H7 (cell line): Measurements from ENCODE around the gene TNRC6B. TPM values are rescaled to one million over a fixed set of nuclear protein-coding genes. Genes with fewer than 3 reads are reported as not detected.
"Not testable (repeated sequence)": the region's sequence is repeated elsewhere in the genome, so short reads cannot be mapped to it uniquely, and the experiment has no call there.

Experiments
- DNase-seq: peaks from one replicate; pipeline ENCODE4 v3.0.0; 2012
- H3K27me3 ChIP-seq: 2 replicates; pipeline ENCODE4 v1.6.0; 2011; ENCODE audit warnings: mild to moderate bottlenecking, low read length; ENCODE audit not compliant: control insufficient read depth, insufficient read depth
- H3K36me3 ChIP-seq: replicated peaks from 2 replicates; pipeline ENCODE4 v1.5.1; 2011; ENCODE audit warnings: low read length; ENCODE audit not compliant: control insufficient read depth, insufficient read depth
- H3K4me3 ChIP-seq: 2 replicates; pipeline ENCODE4 v1.5.1; 2011; ENCODE audit warnings: low read depth, mild to moderate bottlenecking, control low read depth, low read length, moderate library complexity; ENCODE audit not compliant: insufficient read depth
- total RNA-seq: library from RNA; depleted of rRNA; stranded (reverse); fragments of >200 nt; shearing (Covaris generic); gene quantifications from 2 replicates; pipeline ENCODE4 v1.2.3, GENCODE V29; 2014

The TNRC6B gene
- total RNA-seq, 1 experiment from 2014 or later = 13.0 TPM

DNA sequence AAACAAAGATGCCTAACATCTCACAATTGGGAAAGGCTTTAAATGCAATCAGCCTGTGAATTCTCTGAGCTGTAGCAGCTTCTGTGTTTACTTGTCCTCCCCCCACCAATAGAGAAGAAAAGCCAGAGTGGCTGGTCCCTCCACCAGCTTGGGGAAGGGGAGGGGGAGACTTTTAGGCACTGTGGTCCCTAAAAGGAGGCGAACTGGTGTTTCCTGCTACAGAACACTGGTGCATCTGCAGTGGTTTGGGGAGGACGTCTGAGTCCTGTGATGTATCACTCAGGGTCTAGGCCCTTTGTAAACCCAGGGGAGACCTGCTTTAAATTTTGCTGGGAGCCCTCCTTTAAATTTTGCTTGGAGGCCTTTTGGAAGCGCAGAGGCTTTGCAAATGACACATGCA is 16.9 kb downstream of the TNRC6B start:
- H3K4me3 ChIP-seq = no peak overlapping the region
- H3K36me3 ChIP-seq = no peaks in the 10 kb centered on the region; the same call in 1 of the 2 replicates
- no peaks in the 10 kb centered on the region for H3K27me3 ChIP-seq
- no peak for DNase-seq

DNA sequence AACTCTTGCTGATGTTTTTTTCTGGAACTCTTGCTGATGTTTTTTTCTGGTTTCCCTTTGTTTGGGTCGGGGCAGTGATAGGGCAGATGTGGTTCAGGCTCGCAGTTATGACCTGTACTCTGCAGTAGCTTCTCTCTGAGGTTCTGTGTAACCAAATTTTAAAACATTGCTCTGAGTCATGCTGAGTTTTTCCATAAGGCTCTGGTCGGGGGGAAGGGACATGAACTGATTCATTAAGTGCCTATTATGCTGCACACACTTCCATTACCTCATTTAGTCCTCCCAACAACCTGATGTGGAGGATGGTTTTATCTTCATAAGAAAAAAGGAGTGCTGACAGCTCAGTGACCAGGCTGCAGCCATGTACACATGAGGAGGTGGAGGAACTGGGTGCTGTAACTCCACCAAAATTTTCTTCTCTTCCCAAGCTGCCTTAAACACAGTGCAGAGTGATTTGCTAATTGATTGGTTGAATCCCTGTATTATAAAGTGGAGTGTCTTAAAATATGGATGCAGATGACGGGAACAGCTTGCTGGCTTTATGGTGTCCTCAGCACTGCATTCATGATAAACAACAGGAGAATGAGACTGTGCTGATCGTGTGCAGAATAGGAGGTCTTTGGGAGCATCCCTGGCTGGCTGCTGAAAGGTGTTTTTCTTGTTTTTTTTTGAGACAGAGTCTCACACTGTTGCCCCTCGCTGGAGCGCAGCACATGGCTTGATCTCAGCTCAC is 19.1 kb downstream of the TNRC6B start:
- H3K36me3 ChIP-seq = no peaks in the 10 kb centered on the region; the same call in 1 of the 2 replicates
- DNase-seq = no peak
- H3K4me3 ChIP-seq = no peak overlapping the region
- H3K27me3 ChIP-seq = no peaks in the 10 kb centered on the region

DNA sequence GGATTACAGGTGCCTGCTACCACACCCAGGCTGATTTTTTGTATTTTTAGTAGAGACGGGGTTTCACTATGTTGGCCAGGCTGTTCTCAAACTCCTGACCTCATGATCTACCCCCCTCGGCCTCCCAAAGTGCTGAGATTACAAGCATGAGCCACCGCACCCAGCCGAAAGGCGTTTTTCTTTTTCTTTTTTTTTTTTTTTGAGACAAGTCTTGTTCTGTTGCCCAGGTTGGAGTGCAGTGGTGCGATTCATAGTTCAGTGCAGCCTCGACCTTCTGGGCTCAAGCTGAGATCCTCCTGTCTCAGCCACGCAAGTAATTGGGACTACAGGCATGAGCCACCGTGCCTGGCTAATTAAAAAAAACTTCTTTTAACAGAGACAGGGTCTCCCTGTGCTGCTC is 19.7 kb downstream of the TNRC6B start:
- H3K36me3 ChIP-seq, H3K4me3 ChIP-seq, DNase-seq, H3K27me3 ChIP-seq: not testable (repeated sequence)

DNA sequence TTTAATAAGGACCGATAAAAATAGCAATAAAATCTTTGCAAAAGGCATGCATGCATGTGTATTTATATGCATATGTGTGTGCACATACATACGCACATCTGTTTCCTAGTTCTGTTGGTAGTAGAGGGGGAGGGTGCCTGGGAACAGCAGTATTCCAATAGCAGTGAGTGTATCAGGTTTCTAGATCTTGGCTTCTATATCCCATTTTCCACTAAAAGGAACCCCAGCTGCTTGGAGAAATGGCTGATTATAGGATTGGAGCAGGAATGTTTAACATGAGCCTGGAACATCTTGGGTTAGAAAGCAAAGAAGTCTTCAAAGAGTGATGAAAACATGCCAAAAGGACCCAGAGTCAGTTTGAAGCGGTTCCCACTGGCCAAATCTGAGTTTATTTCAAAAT is 21.0 kb downstream of the TNRC6B start:
- Histone ChIP-seq H3K27me3 (no peaks in the 10 kb centered on the region), H3K36me3 (no peaks in the 10 kb centered on the region; the same call in 1 of the 2 replicates), H3K4me3 (no peak overlapping the region)
- no peak for DNase-seq

DNA sequence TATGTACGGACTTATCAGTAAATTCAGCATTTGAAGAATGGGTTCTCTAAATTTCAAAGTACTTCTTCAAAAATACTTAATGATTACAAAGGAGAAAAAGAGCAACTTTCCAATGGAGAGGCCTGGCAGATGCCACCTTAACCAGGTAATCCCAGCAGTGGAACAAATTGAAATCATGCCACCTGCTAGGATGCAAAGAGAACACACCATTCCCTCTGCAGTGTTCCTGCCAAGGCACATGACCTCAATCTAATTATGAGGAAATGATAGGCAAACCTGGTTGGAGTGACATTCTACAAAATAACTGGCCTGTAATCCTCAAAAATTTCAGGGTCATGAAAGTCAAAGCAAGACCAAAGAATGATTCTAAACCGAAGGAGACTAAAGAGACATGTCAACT is 21.5 kb downstream of the TNRC6B start:
- no peaks in the 10 kb centered on the region; the same call in 1 of the 2 replicates for H3K36me3 ChIP-seq
- DNase-seq = no peak
- H3K27me3 ChIP-seq = no peaks in the 10 kb centered on the region
- H3K4me3 ChIP-seq = no peak overlapping the region

DNA sequence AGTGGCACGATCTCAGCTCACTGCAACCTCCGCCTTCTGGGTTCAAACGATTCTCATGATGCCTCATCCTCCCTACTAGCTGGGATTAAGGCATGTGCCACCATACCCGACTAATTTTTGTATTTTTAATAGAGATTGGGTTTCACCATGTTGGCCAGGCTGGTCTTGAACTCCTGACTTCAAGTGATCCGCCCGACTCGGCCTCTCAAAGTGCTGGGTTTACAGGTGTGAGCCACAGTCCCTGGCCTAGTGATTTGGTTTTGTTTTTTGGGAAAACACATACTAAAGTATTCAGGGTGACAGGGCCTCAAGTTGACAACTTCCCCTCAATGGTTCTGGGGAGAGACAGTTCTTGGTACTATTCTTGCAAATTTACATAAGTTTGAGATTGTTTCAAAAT is 22.1 kb downstream of the TNRC6B start:
- Histone ChIP-seq H3K27me3 (no peaks in the 10 kb centered on the region), H3K4me3 (no peak overlapping the region), H3K36me3 (no peaks in the 10 kb centered on the region; the same call in 1 of the 2 replicates)
- DNase-seq = no peak

DNA sequence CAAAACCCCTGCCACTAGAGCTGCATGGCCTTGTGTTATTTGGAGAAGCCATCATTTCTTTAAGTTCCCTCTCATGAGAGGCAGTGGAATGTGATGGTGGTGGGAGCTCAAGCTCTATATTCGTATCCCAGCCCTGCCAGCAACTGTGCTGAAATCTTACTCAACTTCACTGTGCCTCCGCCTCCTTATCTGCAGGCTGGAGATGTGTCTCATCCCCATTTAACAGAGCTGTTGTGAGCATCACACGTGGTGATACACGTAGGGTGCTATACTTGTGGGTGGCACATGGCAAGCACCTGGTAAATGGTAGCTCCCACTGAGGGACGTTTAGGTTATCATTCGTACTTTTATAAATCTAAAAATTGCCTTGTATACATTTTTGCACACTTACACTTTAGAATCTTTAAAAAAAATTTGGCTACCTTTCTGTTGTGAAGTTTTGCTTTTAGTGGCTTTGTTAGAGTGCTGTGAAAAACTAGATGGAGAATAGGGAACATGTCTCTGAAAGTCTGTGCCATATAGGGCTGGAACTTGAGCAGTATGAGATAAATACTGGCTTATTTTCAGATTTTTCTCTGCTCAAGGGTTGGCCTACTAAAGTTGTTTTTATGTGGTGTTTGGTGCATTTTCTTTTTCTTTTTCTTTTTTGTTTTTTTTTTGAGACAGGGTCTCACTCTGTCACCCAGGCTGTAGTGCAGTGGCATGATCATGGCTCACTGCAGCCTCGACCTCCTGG is 23.2 kb downstream of the TNRC6B start:
- Histone ChIP-seq H3K4me3 (no peak overlapping the region), H3K36me3 (no peaks in the 10 kb centered on the region), H3K27me3 (no peaks in the 10 kb centered on the region)
- DNase-seq = no peak

DNA sequence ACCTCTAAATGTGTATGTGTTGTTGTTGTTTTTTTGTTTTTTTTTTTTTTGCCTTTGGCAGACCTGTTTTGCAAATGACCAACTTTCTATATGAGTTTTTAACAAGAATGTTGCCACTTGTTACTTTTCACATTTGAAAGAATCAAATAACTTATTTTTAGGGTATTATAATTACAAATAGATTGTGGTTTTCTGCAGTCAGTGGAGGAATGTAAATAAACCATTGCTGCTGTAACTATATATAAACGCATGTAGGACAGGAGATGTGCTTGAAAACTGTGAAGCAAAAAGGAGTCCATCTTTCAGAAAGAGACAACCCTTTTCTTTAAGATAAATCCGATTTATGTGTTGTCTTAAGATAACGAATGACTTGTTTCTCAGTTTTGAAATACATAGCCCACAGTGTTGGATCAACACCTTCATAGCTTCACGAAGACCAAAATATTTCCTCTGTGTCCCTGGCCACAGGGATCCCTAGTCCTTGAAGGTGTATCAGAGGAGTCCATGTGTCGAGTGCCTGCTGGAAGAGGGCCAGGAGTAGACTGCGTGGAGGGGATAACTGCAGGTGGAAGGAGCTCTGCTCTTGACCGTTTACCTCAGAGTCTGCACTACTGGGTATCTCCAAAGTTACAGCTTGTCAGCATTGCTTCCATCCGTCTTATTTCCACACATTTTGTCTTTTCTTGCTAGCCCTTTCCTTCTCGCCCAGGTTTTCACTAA is 24.7 kb downstream of the TNRC6B start:
- H3K36me3 ChIP-seq = no peaks in the 10 kb centered on the region
- DNase-seq = no peak

DNA sequence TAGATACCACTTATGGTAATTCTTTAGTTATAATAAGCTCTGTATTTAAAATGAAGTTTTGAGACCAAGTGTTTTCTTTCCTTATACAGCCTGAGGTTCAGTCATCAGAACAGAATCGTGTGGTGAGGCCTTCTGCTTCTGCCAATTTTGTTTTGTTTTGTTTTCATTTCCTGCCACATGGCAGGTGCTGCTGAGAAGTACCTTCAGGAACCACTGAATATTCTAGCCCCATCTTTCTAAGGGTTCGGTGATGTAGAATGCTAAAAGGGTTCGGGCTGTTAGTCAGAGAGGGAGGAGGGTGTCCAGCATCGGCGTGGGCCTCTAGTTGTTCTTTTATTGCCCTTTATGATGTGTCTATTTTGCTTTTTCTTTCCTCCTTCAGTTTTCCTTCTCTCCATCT is 25.8 kb downstream of the TNRC6B start:
- DNase-seq = no peak
- H3K4me3 ChIP-seq = no peak overlapping the region
- no peaks in the 10 kb centered on the region for H3K27me3 ChIP-seq
- H3K36me3 ChIP-seq = no peaks in the 10 kb centered on the region

More for the DNA sequence above, 24.7 kb downstream of the TNRC6B start:
- no peaks in the 10 kb centered on the region for H3K27me3 ChIP-seq
- H3K4me3 ChIP-seq = no peak overlapping the region

DNA sequence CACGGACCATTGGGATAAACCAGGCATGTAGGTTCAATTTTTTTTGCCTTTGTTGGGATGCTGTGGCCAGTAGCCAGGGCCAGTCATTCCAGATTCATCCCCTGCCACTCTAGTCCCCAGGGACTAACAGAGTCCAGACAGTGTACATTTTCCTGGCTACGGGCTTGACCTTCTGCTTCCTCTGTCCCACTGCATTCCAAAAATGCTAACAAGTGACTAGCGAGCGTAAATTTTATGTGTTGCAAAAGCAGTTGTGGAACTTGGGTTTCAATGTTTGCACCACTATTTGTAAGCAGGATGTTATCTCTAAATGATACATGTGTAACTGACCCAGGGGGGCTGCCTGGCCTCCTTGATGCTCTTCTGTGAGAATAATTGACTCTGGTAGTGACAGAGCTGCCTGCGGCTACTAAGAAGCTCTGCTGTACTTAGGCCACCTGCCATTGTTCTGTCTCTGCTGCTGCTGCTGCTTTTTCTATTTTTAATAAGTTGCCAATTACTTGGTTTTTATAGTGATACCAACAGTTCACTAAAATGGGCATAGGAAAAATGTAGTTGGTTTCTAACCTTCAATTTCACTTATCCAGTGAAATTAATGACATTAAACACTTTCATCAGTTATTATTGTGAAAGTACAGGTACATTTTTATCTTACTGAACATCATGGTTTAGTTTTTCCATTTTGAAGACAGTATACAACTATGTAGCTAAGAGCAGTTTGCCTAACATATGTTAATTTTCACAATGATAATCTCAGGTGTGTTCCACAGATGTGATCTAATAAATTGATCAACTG is 26.8 kb downstream of the TNRC6B start:
- no peak for DNase-seq
- H3K4me3 ChIP-seq = no peak overlapping the region
- no peaks in the 10 kb centered on the region for H3K36me3 ChIP-seq
- no peaks in the 10 kb centered on the region for H3K27me3 ChIP-seq

DNA sequence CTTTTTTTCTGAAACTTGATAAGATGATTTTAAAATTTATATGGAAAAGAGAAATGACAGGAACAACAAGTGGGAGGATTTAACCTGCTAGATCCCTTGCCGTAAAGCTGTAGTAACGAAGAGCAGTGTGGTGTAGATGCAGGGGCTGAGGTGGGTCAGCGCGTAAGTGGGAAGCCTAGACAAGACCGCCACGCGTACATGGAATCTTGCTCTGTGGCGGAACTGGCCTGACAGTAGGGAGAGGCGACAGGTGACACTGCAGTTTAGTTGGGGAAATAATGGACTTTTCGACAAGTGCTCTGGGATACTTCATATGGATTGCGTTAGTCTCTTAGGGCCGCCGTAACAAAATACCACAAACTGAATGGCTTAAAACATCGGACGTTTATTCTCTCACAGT is 28.8 kb downstream of the TNRC6B start:
- Histone ChIP-seq H3K27me3 (no peaks in the 10 kb centered on the region), H3K4me3 (no peak overlapping the region), H3K36me3 (no peaks in the 10 kb centered on the region)
- DNase-seq = no peak

DNA sequence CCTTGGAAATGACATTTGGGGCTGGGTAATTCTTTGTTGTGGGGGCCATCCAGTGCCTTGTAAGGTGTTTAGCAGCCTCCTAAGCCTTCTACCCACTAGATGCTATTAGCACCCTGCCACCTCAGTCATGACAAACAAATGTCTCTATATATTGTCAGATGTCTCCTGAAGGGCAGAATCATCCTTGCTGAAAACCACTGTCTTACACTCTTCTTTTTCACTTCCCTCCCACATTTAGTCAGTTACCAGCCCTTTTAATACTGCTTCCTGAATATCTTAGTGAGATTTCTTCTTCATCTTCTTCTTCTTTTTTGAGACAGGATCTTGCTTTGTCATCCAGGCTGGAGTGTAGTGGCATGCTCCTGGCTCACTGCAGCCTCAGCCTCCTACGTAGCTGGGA is 33.1 kb downstream of the TNRC6B start:
- H3K4me3 ChIP-seq = no peak overlapping the region
- H3K36me3 ChIP-seq = no peaks in the 10 kb centered on the region
- no peak for DNase-seq
- no peaks in the 10 kb centered on the region for H3K27me3 ChIP-seq

DNA sequence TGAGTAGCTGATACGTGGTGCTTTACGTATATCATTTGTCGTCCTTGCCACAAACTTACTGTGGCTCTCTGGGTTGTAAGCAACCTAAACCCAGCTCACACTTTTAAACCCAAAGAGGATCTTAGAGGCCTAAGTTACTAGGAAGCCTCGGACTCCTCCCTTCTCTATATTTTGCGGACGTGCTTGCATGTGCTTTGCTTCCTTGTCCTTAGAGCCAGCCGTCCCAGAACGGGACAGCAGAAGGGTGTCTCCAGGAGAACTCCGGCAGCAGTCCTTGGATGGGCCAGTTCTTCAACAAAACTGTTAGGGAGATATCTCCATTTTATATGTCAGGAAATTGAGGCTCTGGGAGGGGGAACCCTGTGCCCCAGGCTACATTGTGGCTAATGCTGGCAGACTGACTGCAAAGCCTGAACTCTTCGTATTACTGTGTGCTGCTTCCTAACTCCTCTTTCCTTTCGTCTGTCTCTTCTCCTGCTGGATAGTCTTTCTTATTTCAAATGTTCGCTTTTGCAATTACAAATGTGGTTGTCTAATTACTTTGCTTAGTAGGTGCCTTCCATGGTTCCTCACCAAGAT is 33.8 kb downstream of the TNRC6B start:
- DNase-seq = no peak
- Histone ChIP-seq H3K27me3 (no peaks in the 10 kb centered on the region), H3K36me3 (no peaks in the 10 kb centered on the region), H3K4me3 (no peak overlapping the region)

DNA sequence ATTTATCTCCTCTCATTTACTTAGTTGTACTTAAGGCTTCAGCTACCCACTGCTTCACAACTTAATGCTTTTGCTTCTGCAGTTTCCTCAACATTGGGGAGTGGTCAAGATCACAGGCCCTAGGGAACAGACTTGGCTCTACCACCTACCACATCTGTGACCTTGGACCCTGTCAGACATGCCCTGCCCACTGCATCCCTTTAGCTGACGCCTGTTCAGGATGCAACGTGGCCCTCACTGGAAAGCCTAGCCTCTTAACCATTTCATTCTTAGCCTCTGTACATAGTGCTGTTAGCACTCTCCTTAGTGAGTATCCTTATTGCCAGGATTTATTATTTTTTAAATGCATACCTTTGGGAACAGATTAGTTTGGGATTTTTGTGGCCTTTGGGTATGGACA is 34.4 kb downstream of the TNRC6B start:
- DNase-seq = no peak
- Histone ChIP-seq H3K36me3 (no peaks in the 10 kb centered on the region), H3K27me3 (no peaks in the 10 kb centered on the region), H3K4me3 (no peak overlapping the region)
